RWPE1 (cell line): Measurements from ENCODE around the gene CUX1.

ENCODE experiments used
- CTCF ChIA-PET: fragments of 350-600 bp; sonication (Branson Sonifier 250); formaldehyde crosslinking; extraction: SDS; loops from one replicate; lab custom pipeline; 2021; lab: Yijun Ruan, JAX
- POLR2A ChIA-PET: fragments of 400-600 bp; formaldehyde crosslinking; extraction: SDS; loops from one replicate; lab custom pipeline; 2020; ENCODE audit warnings: antibody characterized with exemption; ENCODE audit not compliant: low non-redundant PET; lab: Yijun Ruan, JAX
- DNase-seq: peaks from one replicate; pipeline ENCODE4 v3.0.0; 2012; ENCODE audit warnings: low spot score
- H3K27ac ChIP-seq: fragments of 450-650 bp; 2 replicates; pipeline ENCODE4 v1.5.1; 2017
- CTCF ChIP-seq: fragments of 450-650 bp; conservative IDR thresholded peaks from 2 replicates; pipeline ENCODE4 v1.5.1; 2017; ENCODE audit warnings: low read depth, mild to moderate bottlenecking

Gene CUX1

GRCh38 chr7:102153599-102153946, 336.1 kb downstream of the CUX1 start:
- POLR2A ChIA-PET, result interaction anchor here (0.8 kb wide), 1 partner anchor 10 kb away, joined by 3 read pairs; no protein-coding TSS in a partner anchor
- no peak for TF ChIP-seq CTCF
- DNase-seq, result no peak
- H3K27ac ChIP-seq, result peak overlapping the region; percentile 98
- CTCF ChIA-PET, result interaction anchor here (0.6 to 1.1 kb wide), 3 partner anchors 67 to 339 kb away, joined by 3 read pairs; no protein-coding TSS in a partner anchor

GRCh38 chr7:102154425-102154824, 337.0 kb downstream of the CUX1 start:
- TF ChIP-seq CTCF, result no peak
- POLR2A ChIA-PET, result no interaction called here
- CTCF ChIA-PET, result interaction anchor here (0.6 to 0.7 kb wide), 2 partner anchors 68 to 1701 kb away, joined by 3 read pairs; no protein-coding TSS in a partner anchor
- peak overlapping the region; percentile 98; the same call in 1 of the 2 replicates for H3K27ac ChIP-seq
- no peak for DNase-seq

- no peak for TF ChIP-seq CTCF
- H3K27ac ChIP-seq, result peak overlapping the region; percentile 12
- ChIA-PET CTCF (no interaction called here), POLR2A (interaction anchor here (0.6 kb wide), 1 partner anchor 299 kb away, joined by 4 read pairs; no protein-coding TSS in a partner anchor)
- no peak for DNase-seq
Observed at GRCh38 chr7:102155821-102156441, 338.5 kb downstream of the CUX1 start.

GRCh38 chr7:102156867-102157266, 339.4 kb downstream of the CUX1 start:
- DNase-seq, result no peak
- ChIA-PET CTCF (no interaction called here), POLR2A (no interaction called here)
- TF ChIP-seq CTCF, result no peak
- H3K27ac ChIP-seq, result peak overlapping the region; percentile 12

- H3K27ac ChIP-seq, result no peak overlapping the region
- CTCF ChIA-PET, result interaction anchor here (0.7 kb wide), 1 partner anchor 224 kb away, joined by 4 read pairs; no protein-coding TSS in a partner anchor
Observed at GRCh38 chr7:102165136-102165535, 347.7 kb downstream of the CUX1 start.

GRCh38 chr7:102167254-102167653, 349.8 kb downstream of the CUX1 start:
- H3K27ac ChIP-seq, result 0 out of 2 replicates have a peak overlapping the region, but pooled peaks have one; percentile 3
- ChIA-PET POLR2A (no interaction called here), CTCF (no interaction called here)
- no peak for TF ChIP-seq CTCF
- no peak for DNase-seq

More at GRCh38 chr7:102165136-102165535, 347.7 kb downstream of the CUX1 start:
- no peak for TF ChIP-seq CTCF
- POLR2A ChIA-PET, result no interaction called here
- no peak for DNase-seq
